ENCODE measurements around the gene NEO1. TPM values are rescaled to one million over a fixed set of nuclear protein-coding genes. Genes with fewer than 3 reads are reported as not detected.
"Not testable (repeated sequence)": the region's sequence is repeated elsewhere in the genome, so short reads cannot be mapped to it uniquely, and the experiment has no call there.

The NEO1 gene
- polyA plus RNA-seq, 1 donor = 167 TPM

DNA sequence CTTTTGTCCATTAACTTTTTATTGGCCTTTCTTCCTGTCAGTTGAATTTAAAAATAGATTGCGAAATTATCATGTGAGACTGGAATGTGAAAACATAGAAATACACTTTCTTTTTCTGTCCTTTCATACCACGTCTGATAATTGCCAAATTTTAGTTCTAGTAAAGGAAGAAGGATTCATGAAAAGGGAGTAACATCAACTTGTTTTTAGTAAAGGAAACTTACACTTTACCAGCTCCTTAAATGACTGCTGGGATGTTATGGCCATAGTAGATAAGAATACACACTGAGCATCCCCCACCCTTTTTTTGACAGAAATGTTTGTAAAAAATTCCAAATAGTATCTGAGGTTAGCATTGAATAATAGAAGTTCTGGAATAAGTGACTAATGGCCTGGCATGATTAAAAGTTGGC lies 137.9 kb downstream of the NEO1 start:
- no peak for DNase-seq

DNA sequence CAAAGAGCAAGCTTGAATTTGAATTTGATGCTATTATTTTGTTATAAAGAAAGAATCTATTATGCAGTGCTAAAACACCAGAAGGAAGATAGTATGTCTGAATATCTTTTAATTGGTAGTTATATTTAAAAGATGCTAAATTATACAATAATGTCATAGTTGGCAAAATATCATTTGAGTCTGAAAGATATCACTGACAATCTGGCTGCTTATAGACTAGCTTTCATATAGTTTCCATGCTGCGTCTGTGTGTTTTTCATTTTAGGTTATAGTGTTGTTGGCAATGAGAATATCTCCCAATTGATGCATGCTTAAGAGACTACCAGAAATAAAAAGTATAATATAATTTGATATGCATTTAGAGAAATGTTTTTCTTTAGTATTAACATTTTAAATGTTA lies 142.9 kb downstream of the NEO1 start:
- DNase-seq = no peak

DNA sequence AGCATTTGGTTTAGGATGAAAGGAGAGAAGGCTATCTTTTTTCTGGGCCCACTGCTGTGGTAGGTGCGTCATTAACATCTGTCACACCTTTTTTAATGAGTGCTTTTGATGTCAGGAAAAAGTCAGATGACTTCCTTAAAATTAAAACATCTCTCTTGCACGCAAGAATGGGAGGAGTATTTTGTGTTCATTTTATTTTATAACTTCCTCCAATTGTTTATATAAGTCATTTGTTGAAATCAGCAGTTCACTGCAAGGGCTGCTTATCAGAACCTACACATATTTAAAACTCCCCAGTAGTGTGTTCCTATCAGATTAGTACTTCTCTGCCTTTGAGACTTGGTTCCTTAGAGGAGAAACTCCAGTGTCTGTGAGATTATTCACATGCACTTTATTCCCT lies 143.8 kb downstream of the NEO1 start:
- no peak for DNase-seq

DNA sequence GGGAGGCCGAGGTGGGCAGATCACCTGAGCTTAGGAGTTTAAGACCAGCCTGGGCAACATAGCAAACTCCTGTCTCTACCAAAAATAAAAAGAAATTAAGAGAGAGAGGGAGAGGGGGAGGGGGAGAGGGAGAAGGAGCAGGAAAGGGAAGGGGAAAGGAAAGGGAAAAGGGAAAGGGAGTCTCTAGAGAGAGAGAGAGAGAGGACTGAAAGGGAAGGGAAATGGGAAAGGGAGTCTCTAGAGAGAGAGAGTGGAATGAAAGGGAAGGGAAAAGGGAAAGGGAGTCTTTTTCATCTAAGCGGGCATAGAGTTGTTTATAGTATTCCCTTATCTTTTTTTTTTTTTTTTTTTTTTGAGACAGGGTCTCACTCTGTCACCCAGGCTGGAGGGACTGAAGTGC lies 148.1 kb downstream of the NEO1 start:
- DNase-seq = no peak

DNA sequence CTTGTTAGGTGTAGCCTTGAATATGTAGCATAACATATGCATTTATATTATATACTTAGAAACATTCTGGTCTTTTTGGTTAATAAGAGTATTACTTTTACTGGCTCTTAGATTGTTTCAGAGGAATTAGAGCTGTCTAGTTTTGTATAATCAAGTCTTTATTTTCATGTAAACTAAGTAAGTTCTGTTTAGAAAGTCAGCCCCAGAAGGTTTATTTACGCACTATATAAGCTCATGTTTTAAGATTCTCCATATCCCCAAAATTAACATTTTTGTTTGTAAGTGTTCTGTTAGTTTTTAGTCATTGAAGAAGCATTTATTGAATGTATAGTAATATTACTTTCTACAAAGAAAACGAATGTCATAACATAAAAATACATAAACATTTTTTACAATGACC lies 158.4 kb downstream of the NEO1 start:
- no peak for DNase-seq

DNA sequence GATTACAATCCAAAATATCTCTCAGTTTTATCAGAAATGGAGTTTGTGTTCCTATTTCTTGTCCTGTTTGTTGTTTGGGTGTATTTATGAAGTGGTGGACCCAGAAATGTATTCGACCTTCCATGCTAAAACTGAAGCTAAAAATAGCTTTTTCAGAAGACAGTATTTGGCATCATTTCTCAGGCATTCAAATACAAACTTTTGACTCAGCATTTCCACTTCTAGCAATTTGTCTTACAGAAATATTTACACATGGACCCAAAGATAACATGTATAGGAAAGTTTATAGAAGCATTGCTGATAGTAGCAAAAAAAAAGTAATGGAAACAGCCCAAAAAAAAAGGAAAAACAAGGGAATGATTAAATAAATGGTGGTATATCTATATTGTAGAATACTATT lies 160.2 kb downstream of the NEO1 start:
- DNase-seq = no peak

DNA sequence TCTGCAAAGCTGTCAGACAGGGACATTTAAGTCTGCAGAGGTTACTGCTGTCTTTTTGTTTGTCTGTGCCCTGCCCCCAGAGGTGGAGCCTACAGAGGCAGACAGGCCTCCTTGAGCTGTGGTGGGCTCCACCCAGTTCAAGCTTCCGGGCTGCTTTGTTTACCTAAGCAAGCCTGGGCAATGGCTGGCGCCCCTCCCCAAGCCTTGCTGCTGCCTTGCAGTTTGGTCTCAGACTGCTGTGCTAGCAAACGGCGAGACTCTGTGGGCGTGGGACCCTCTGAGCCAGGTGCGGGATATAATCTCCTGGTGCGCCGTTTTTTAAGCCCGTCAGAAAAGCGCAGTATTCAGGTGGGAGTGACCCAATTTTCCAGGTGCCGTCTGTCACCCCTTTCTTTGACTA lies 169.2 kb downstream of the NEO1 start:
- DNase-seq = not testable (repeated sequence)

DNA sequence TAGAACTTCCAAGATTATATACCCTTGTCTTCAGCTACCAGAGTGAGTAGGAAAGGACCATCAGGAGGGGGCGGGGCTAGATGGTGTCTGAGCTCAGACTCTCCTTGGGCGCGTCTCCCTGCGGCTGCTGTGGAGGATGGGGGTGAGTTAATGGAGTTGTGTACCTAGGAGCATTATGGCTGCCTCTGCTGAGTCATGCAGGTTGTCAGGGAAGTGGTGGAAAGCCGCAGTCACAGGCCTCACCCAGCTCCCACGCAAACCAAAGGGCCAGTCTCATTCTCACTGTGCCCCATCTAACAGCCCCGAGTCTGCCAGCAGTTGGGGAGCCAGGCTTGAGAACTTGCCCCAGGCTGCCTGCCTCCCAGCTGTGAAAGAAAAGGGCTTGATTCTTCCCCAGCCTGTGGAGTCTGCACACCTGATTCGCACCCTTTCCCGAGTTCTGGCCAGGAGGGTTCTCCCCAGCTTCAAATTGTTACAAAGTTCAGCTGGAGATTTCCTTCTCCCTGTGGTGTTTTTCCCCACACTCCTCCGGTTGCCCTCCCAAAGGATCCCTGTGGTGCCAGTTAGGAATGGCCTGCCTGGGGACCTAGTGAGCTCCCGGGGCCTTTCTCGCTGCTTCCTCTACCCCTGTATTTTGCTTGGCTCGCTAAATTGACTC lies 173.2 kb downstream of the NEO1 start:
- no peak for DNase-seq

DNA sequence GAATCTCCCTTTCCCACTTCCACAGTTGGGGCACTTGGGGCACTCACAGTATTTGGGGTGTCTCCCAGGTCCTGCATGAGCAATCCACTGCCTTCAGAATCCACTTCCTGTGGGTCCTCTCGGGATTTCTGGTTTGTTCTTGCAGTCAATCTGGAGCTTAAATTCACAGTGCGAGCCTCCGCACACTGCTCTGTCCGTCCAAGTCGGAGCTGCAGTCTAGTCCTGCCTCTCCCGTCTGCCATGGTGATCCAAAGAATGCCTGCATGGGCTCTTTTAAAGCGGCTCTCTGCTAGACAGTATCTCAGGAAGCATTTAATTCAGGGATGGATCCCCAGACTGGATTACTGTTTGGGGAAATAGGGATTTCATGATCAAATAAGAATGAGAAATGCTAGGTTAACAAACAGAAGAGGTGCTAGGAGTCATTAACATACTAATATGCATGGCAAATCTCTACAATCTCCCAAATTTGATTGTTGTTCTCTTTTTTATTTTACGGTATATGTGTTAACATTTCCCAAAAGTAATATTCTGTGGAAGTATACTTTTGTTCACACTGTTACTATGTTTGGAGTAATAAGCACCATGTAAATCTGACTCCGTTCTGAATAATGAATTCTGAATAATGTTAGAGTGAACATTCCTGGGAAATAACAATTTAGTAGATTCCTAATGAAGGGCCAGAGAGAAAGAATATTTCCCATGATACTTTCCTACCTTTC lies 174.0 kb downstream of the NEO1 start:
- no peak for DNase-seq

DNA sequence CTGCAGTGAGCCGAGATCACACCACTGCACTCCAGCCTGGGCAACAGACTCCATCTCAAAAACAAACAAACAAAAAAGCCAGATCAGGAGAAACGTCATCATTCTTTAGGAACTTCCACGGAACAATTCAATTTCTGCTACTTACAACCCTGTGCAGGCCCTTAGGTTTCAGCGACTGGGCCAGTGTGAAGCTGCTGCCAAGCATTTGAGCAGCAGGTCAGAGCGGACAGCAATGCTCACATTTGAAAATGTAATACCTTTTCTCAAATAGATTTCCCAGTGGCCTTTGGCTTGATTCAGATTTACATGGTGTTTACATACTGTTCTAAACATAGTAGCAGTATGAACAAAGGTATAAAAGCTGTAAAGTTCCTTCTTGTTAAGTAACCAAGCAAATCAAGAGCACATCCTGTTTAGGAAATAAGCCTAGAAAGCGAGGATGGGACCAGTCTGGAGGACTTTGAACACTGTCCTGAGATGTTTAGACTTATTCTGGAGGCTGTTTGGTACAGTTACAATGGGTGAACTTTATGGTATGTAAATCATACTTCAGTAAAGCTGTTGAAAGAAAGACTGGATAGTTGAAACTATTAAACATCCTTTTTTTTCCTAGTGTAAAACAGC lies 175.3 kb downstream of the NEO1 start:
- DNase-seq = no peak

DNA sequence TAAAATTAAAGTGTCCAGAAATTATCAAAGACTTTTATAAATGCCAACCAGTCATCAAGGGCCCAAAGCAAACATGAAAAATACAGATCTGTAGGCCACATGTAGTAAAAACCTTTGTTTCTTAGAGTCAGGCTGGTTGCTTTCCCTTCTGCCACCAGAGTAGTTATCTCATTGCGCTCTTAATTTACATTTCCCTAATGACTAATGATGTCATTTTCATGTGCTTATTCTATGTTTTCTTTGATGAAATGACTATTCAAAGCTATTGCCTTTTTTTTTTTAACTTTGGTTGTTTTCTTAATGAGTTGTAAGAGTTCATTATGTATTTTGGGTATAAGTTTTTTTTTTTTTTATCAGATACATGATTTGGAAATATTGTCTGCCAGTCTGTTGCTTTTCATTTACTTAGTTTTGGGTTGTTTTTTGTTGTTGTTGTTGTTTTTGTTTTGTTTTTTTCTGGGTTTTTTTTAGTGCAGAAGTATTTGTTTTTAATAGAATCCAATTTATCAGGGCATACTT lies 175.9 kb downstream of the NEO1 start:
- DNase-seq = no peak

DNA sequence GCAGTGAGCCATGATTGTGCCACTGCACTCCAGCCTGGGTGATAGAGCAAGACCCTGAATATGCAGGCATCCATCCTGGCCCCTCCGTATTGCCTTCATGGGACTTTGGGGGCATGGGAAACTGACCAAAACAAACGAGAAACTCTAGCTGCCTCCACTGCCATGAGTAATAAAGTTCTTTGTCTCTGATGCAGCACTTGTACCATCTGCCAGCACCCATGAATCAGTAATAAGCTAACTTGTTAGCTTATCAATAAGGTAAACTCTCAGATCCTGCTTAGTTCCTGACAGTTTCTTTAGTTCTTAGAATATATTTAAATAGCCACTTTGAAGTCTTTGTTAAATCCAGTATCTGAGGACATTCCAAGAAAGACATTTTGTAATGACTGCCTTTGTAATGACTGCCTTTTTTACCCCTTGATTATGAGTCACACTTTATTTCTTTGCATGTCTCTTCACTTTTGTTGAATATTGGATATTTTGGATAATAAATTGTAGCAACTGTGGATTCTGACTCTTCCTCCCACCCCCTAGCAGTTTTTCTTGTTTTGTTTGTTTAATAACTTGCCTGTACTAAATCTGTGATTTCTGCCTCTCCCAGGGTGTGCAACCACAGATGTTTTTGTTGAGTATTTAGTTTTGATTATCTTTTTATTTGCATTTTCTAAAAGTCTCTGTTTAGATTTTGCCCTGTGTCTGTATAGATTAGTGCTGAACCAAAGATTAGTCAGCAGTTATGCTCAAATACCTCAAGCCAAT lies 179.6 kb downstream of the NEO1 start:
- DNase-seq = no peak

DNA sequence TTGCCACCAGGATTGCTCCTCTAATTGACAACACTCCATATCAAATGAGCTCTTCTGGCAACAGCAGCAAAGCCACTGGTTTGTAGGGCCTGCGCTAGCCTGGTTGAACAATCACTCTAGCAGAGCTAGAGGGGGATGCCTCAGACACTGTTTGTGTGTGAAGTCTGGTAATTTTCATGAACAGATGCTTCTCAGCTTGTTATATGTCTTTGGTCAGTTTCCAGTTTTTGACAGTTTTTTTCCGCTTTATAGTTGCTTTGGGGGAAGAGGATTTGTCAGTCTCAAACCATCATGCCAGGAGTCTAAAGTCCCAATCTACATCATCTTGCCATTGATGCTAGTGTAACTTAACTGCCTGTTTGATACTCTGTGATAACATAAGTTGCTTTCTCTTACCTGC lies 180.5 kb downstream of the NEO1 start:
- no peak for DNase-seq

DNA sequence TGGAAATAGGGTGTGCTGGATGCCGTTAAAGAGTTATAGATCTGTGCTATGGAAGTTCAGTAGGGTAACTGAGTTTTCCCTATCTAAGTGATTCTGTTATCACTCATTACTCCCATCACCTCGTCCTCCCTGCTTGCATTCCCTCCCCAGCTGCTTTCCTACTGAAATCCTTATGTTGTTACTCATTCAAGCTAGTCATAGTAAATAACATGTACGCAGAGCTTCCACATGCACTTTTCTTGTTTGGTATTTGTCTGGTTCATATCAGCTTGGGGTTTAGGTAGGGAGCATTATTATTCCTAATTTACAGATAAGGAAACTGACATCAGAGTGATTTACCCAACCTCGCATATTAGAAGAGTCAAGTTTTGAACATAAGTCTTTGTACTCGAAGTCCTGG lies 181.4 kb downstream of the NEO1 start:
- no peak for DNase-seq

DNA sequence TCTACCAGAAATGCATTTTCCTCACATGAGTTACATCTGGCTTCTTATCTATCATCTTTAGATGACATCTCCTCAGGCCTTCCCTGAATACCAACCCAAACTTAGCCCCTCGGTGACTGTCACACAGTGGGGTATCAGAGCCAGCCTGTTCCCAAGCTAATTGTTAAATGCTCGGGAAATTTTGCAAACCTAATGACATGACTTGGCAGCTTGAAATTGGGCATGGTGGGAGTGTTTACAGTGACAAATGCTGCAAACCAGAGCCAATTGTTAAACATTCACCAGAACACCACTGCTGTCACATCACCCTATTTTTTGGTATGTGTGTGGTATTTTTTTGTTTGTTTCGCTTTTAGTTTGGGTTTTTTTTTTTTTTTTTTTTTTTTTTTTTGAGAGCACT lies 185.6 kb downstream of the NEO1 start:
- no peak for DNase-seq

DNA sequence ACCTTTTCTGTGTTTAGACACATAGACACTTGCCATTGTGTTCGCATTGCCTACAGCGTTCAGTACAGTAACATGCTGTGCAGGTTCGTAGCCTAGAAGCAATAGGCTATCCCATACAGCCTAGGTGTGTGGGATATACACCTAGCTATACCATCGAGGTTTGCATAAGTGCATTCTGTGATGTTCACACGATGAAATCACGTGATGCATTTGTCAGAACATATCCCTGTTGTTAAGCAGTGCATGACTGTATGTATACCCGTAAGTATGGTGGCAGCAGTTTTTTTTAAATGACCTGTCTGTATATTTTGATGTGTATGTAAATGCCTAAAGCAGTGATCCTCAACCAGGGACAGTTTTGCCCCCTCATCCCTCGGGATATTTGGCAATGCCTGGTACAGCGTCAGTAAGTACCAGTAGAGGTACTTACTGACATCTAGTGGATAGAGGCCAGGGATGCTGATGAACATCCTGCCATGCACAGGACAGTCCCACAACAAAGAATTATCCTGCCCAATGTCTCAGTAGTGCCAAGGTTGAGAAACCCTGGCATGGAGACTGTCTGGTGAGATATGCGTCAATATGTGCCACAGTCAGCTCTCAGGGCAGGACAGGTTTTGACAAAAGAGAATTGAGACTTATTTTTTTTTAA lies 187.4 kb downstream of the NEO1 start:
- no peak for DNase-seq

DNA sequence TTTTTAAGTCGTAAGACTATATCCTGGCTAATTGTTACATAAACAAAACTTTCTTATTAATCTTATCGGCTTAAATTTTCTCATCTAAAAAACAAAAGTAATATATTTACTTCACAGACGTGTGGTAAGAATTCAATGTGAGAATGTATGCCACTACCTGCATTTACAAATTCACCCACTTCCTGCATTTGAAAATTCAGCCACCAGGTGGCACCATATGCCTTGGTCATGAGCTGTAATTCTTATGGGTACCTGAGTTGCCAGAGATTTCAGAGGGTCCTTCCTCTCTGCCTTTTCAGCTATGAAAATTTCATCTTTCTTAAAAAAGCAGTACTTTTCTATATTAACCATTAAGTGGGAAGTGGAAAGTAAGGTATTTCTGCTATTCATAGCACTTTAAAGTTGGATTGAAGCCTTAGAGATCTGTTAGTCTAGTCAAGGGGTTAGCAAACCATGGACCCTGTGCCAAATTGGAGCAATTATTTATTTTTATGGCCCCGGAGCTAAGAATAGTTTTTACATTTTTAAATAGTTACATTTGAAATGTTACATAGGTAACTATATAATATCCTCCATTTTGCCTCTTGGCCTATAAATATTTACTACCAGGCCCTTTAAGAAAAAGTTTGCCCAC lies 188.7 kb downstream of the NEO1 start:
- DNase-seq = peak; percentile 72

DNA sequence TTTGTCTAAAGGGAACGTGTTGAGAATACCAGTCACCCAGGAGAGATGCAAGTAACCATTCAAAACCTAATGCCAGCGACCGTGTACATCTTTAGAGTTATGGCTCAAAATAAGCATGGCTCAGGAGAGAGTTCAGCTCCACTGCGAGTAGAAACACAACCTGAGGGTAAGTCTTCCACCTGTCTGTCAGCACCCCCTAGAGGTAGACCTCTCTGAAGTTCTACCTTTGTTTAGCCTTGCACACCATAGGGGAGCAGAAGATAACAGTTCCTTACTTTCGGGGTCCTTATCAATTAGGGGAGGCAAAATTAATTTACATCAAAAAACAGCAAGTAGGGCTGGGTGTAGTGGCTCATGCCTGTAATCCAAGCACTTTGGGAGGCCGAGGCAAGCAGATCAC lies 192.1 kb downstream of the NEO1 start:
- no peak for DNase-seq

DNA sequence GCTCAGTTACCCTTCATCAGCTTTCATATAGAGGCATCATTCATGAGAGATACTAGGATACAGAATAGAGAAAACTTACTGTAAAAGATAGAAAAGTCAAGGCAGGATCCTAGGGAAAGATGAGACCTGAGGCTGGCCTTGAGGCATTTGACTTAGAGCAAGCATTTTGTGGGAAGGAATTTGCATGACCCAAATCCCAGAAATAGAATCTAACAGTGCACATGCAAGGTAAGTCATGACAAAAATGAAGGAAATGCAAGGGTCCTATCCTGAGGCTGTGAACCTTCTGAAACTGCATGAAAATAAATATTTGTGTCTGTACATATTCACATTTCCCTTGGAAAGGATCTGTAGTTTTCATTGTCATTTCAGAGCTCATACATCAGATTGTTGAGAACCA lies 194.2 kb downstream of the NEO1 start:
- no peak for DNase-seq

DNA sequence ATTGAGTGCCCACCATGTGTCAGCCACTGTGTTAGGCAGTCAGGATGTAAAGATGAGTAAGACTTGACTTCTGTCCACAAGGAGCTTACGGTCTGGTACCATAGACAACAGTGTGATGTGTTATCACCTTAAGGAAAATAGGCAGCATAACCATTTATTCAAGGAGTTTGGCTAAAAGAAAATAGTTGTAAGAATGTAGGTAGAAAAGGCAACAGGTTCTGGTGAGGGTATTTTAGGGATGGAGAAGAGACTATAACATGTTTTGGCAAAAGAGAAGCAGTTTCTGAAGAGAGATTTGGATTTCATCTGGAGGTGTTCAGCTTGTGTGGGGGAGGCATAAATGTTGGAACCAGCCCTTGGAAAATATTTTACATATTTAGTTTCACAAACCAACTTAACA lies 194.6 kb downstream of the NEO1 start:
- DNase-seq = no peak

DNA sequence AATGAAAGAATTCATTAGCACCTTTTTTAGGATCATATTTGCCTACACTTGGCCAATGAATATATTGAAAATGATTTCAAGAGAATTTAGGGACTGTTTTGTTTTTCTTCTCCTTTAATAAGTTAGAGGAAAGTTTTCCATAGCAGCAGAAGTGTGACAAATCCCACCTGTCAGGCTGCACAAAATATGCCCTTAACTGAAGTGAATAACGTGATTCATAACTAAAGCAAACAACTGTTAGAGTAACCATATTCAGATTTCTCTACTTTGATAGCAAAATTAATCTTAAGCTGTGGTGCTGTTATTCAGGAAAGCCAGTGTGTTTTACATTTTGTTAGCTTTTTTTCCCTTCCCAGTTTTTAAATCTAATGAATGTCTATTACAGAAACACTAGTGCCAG lies 195.1 kb downstream of the NEO1 start:
- no peak for DNase-seq

DNA sequence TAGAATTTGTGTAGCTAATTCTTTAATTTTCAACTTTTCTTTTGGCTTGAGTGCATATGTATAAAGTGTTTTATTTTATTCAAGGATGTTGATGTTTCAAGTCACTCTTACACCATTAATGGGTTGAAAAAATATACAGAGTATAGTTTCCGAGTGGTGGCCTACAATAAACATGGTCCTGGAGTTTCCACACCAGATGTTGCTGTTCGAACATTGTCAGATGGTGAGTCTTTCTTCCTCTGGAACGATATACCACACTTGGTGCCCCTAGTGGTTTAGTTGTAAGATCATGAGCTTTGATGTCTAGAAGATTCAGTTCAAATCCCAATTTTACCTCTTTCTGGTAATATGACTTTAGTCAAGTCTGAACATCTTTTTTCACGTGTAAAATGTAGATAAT lies 197.2 kb downstream of the NEO1 start:
- DNase-seq = no peak

Measured in left kidney (tissue), 2 donors.